Common myeloid progenitor, CD34-positive (primary cell): Measurements from ENCODE around the gene ARHGEF7.

ENCODE experiments used
- CTCF ChIA-PET: fragments of 350-600 bp; sonication (Branson Sonifier 250); formaldehyde crosslinking; loops from one replicate; lab custom pipeline; 2021; ENCODE audit warnings: antibody characterized with exemption; lab: Charles Lee
- POLR2A ChIA-PET: fragments of 350-600 bp; sonication (Branson Sonifier 250); formaldehyde crosslinking; loops from one replicate; lab custom pipeline; 2021; ENCODE audit warnings: antibody characterized with exemption; lab: Charles Lee
- DNase-seq, 3 donors: peaks; one replicate each; pipeline versions ENCODE4 v3.0.0 to v3.0.0-alpha.2; 2013
- H3K27ac ChIP-seq, 2 experiments: 1 replicate in 1 of 2; 2 replicates in 1 of 2; pipeline ENCODE4 v1.7.0; 2013; ENCODE audit warnings: inconsistent platforms in 2 of 2, low read length in 2 of 2, mild to moderate bottlenecking in 2 of 2, low read depth in 1 of 2, moderate library complexity in 1 of 2; ENCODE audit not compliant: severe bottlenecking in 2 of 2, insufficient read depth in 1 of 2, poor library complexity in 1 of 2
- H3K27me3 ChIP-seq, 5 experiments: replicated peaks in 2 of 5; 1 replicate in 3 of 5; 2 replicates in 2 of 5; pipeline versions ENCODE4 v1.6.1 to v1.7.0; 2013; ENCODE audit warnings: low read length in 4 of 5, mild to moderate bottlenecking in 2 of 5, moderate library complexity in 2 of 5, inconsistent platforms in 1 of 5; ENCODE audit not compliant: insufficient read depth in 5 of 5, control insufficient read depth in 4 of 5
- H3K36me3 ChIP-seq, 4 experiments: 1 replicate in 2 of 4; 2 replicates in 2 of 4; pipeline versions ENCODE4 v1.6.1 to v1.7.0; 2013; ENCODE audit warnings: low read length in 3 of 4, control low read depth in 1 of 4, mild to moderate bottlenecking in 1 of 4; ENCODE audit not compliant: control insufficient read depth in 4 of 4, insufficient read depth in 4 of 4
- H3K4me1 ChIP-seq, 4 experiments: 1 replicate in 3 of 4; 2 replicates in 1 of 4; pipeline versions ENCODE4 v1.6.1 to v1.7.1; 2013; ENCODE audit warnings: low read length in 3 of 4, mild to moderate bottlenecking in 3 of 4, control low read depth in 1 of 4, inconsistent platforms in 1 of 4, moderate library complexity in 1 of 4; ENCODE audit not compliant: control insufficient read depth in 4 of 4, insufficient read depth in 4 of 4; ENCODE audit errors: control extremely low read depth in 1 of 4
- H3K4me3 ChIP-seq, 7 experiments: 1 replicate in 4 of 7; 2 replicates in 3 of 7; pipeline versions ENCODE4 v1.5.1 to v1.7.0; 2013; ENCODE audit warnings: mild to moderate bottlenecking in 7 of 7, low read length in 6 of 7, moderate library complexity in 6 of 7, inconsistent platforms in 2 of 7, low read depth in 2 of 7, control low read depth in 1 of 7; ENCODE audit not compliant: insufficient read depth in 4 of 7, control insufficient read depth in 1 of 7; ENCODE audit errors: extremely low read depth in 1 of 7
- H3K9me3 ChIP-seq, 5 experiments: 1 replicate in 4 of 5; 2 replicates in 1 of 5; pipeline versions ENCODE4 v1.6.1 to v1.7.1; 2013; ENCODE audit warnings: low read length in 4 of 5, mild to moderate bottlenecking in 2 of 5, inconsistent platforms in 1 of 5, low read depth in 1 of 5, moderate library complexity in 1 of 5; ENCODE audit not compliant: control insufficient read depth in 4 of 5, insufficient read depth in 2 of 5; ENCODE audit errors: control extremely low read depth in 1 of 5
- WGBS: methylation state at CpG from one replicate; pipeline ENCODE4 v1.1.5; 2013; ENCODE audit not compliant: insufficient coverage; 5-methylcytosine and 5-hydroxymethylcytosine counted together

Gene ARHGEF7

GRCh38 chr13:111181977-111182376 lies 66.9 kb downstream of the ARHGEF7 start:
- WGBS, result 96% methylated on average over 14 of the region's 14 CpGs
- H3K9me3 ChIP-seq, result no peaks in the 10 kb centered on the region
- peaks cover 7 to 54% (median 49%) of the 10 kb centered on the region in 4 experiments for H3K4me1 ChIP-seq
- no peaks in the 10 kb centered on the region for H3K27me3 ChIP-seq
- H3K4me3 ChIP-seq, result no peak overlapping the region
- ChIA-PET POLR2A (no interaction called here), CTCF (interaction anchor here (1.1 to 2.4 kb wide), 5 partner anchors 8 to 34 kb away, joined by 3 to 7 read pairs (median 3); no protein-coding TSS in a partner anchor)
- H3K36me3 ChIP-seq, result peaks cover 0 to 14% (median 0%) of the 10 kb centered on the region in 4 experiments
- no peak overlapping the region for H3K27ac ChIP-seq
- DNase-seq, result no peak

DNA sequence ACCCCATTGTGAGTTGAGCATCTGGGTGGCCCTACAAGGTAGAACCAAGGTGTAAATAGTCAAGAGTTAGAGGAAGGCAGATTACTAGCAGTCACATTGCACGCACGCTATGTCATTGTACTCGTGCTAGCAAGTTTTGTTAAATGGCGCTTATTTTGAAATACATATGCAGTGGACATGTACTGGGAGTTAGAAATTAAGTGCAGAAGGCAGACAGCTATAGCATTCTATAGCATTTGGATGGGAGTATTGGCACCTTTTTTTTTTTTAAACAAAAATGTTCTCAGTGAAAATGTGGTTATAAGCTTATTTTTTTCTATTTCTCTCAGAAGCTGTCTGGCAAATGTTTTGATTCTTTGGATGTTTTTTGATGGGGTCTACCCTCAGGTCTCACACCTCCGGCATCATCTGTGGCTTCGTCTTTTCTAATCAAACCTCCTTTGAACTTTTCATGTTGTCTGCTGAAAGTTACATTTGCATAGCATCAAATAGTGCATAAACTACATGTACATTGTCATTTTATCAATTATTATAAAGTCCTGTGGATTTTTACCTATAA lies 68.1 kb downstream of the ARHGEF7 start:
- ChIA-PET POLR2A (no interaction called here), CTCF (interaction anchor here (1.2 to 2.4 kb wide), 2 partner anchors 17 to 25 kb away, joined by 3 to 7 read pairs; no protein-coding TSS in a partner anchor)
- H3K4me1 ChIP-seq, result peaks cover 7 to 57% (median 39%) of the 10 kb centered on the region in 4 experiments
- DNase-seq, result no peak
- no peak overlapping the region for H3K27ac ChIP-seq
- H3K27me3 ChIP-seq, result no peaks in the 10 kb centered on the region
- H3K36me3 ChIP-seq, result peaks cover 0 to 15% (median 2%) of the 10 kb centered on the region in 4 experiments
- H3K4me3 ChIP-seq, result no peak overlapping the region
- 100% methylated on average over 5 of the region's 6 CpGs for WGBS
- H3K9me3 ChIP-seq, result no peaks in the 10 kb centered on the region

- Histone ChIP-seq H3K27ac (peak overlapping the region; percentile 8 to 67), H3K4me1 (peaks cover 9 to 63% (median 39%) of the 10 kb centered on the region in 4 experiments), H3K4me3 (peak overlapping the region in 2 of 7 experiments; percentile 13 to 38), H3K27me3 (no peaks in the 10 kb centered on the region), H3K36me3 (peaks cover 0 to 17% (median 2%) of the 10 kb centered on the region in 4 experiments), H3K9me3 (no peaks in the 10 kb centered on the region)
- no peak for DNase-seq
- WGBS, result 94% methylated on average over 5 of the region's 10 CpGs
- ChIA-PET POLR2A (no interaction called here), CTCF (interaction anchor here (2.4 kb wide), 1 partner anchor 18 kb away, joined by 7 read pairs; no protein-coding TSS in a partner anchor)
These were observed 68.8 kb downstream of the ARHGEF7 start for GRCh38 chr13:111183959-111184358.

- Histone ChIP-seq H3K36me3 (peaks cover 0 to 23% (median 2%) of the 10 kb centered on the region in 4 experiments), H3K4me3 (peak overlapping the region in 4 of 7 experiments; percentile 16 to 38 (median 35)), H3K27me3 (no peaks in the 10 kb centered on the region), H3K9me3 (no peaks in the 10 kb centered on the region), H3K27ac (peak overlapping the region; percentile 37 to 67), H3K4me1 (peaks cover 5 to 62% (median 36%) of the 10 kb centered on the region in 4 experiments)
- 26% methylated on average over 16 of the region's 18 CpGs for WGBS
- DNase-seq, result peak; percentile 54 to 88 (median 82)
- ChIA-PET CTCF (interaction anchor here (0.7 to 1.5 kb wide), 2 partner anchors 14 to 32 kb away, joined by 3 to 6 read pairs; no protein-coding TSS in a partner anchor), POLR2A (interaction anchor here (0.6 kb wide), 2 partner anchors 200 to 1186 kb away, joined by 3 read pairs; no protein-coding TSS in a partner anchor)
These were observed 69.6 kb downstream of the ARHGEF7 start for GRCh38 chr13:111184458-111185401.

DNA sequence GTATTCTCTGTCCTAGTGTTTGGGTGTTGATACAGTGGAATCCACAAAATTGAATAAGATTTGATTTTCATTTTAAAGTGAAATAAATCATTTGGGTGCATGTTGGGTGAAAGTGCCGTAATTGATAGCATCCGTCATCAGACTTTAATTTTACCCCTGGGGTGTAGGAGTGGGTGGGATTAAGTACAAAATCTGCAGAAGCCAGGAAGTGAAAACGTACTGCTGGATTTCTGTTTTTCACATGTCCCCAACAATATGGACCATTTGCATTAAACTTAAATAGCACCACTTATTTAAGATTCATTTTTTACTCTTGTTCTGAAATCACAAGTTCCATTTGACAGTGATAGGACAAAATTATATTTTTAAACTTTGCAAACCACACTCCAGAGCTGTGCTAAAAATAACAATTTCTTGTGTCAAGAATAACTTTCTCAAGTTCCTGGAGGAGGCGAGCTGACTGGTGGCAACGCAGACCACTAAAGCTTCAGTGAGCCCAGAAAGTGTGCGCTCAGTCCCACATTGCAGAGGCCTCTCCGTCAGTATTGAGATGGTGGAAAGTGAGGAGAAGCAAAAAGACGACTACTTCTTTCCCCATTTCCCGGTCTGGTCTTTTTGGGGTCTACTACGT lies 71.3 kb downstream of the ARHGEF7 start:
- WGBS, result 88% methylated on average over 3 of the region's 10 CpGs
- POLR2A ChIA-PET, result no interaction called here

DNA sequence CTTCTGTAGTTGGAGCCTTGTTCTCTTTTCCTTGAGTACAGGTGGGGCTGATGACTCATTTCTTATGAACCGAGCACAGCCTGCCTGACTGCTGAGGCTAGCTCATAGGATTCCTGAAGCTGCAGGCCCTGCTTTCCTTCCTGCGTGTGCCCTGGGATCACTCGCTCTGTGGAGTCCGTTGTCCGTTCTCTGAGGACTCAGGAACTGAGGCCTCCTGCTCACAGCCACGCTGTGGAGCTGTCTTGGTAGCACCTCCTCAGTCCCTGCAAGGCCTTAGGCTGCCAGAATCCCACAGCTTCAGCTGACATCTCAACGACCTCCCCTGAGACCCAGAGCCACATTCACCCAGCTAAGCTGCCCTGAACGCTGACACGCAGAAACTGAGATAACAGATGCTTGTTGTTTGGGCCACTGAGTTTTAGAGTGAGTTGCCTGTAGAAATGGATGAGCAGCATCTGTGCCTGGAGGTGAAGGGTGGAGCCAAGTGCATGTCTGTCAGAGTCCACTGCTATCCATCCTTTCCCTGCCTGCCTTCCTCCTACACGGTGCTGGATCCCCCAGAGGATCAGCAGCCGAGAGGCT lies 72.9 kb downstream of the ARHGEF7 start:
- Histone ChIP-seq H3K4me1 (peaks cover 4 to 75% (median 35%) of the 10 kb centered on the region in 4 experiments), H3K36me3 (peaks cover 0 to 13% (median 2%) of the 10 kb centered on the region in 4 experiments), H3K27me3 (no peaks in the 10 kb centered on the region), H3K27ac (no peak overlapping the region), H3K9me3 (no peaks in the 10 kb centered on the region), H3K4me3 (peak overlapping the region in 1 of 7 experiments; percentile 17)
- CTCF ChIA-PET, result interaction anchor here (1.1 to 1.3 kb wide), 2 partner anchors 17 to 23 kb away, joined by 3 read pairs; no protein-coding TSS in a partner anchor
- 93% methylated on average over 8 of the region's 11 CpGs for WGBS
- DNase-seq, result no peak
- POLR2A ChIA-PET, result no interaction called here

More for the DNA sequence above, 71.3 kb downstream of the ARHGEF7 start:
- Histone ChIP-seq H3K9me3 (no peaks in the 10 kb centered on the region), H3K4me1 (peaks cover 4 to 61% (median 30%) of the 10 kb centered on the region in 4 experiments), H3K27me3 (no peaks in the 10 kb centered on the region), H3K27ac (no peak overlapping the region), H3K4me3 (peak overlapping the region in 1 of 7 experiments; percentile 32), H3K36me3 (peaks cover 0 to 23% (median 2%) of the 10 kb centered on the region in 4 experiments)
- no peak for DNase-seq
- CTCF ChIA-PET, result interaction anchor here (0.9 kb wide), 1 partner anchor 12 kb away, joined by 3 read pairs; no protein-coding TSS in a partner anchor
